HG03378 (cell line): Measurements from ENCODE around the gene TSHR.
A peak's percentile ranks its signal among the peaks of the same experiment; 100 is the strongest.
"Not testable (repeated sequence)": the region's sequence is repeated elsewhere in the genome, so short reads cannot be mapped to it uniquely, and the experiment has no call there.

Source experiments
- ATAC-seq: cut with Tn5 transposase; IDR thresholded peaks from one replicate; pipeline ENCODE4 v1.9.1; 2021; ENCODE audit warnings: mild to moderate bottlenecking, moderate library complexity; ENCODE audit not compliant: unreplicated experiment

Gene TSHR

DNA sequence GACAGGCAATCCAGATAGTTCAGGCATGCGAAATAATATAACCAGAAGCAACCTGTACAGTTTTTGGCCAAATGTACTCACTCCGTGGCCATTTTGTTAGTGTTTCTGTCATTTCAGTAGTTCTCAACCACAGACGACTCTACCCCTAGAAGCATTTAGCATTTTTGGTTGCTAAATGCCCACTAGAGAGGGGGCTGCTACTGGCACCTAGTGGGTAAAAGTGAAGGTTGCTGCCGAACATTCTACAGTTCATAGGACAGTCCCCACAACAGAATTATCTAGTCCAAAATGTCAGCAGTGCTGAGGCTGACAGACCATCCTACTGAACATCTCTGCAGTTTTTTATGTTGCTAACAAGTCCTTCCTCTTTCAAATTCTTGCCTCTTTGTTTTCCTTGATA, 107.4 kb downstream of the TSHR start:
- peak; percentile 75 for ATAC-seq

DNA sequence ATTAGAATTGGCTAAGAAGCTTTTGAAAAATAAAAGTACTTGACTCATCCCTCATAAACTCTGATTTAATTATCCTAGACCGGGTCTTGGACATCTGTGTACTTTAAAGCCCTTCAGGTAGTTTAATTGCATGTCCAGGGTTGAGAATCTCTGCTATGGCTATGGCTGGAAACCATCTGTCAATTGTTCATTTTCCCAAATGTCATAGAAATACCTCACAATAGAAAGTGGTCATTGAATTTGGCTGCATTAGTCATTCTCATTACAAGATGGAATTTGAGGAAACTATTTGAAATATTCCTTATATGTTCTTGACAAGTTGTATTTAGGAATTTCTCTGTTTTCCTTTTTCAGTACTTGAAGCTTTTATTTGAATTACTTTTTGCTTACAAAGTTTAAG, 111.3 kb downstream of the TSHR start:
- ATAC-seq: no peak

DNA sequence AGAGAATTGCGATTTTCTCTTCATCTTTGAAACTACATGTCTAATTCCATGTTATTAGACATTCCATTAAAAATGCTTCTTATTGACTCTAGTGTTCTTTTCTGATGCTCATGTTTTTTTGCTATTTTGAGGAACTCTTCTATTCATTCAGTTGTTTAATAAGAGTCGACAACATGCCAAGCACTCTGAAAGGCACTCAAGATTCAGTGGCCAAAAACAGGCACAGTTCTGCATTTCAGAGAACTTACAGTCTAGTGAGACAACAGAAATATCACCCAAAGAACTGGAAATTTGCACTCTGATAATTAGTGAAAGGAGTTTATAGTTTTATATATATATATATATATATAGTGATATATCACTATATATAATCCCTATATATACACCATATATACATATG, 111.7 kb downstream of the TSHR start:
- no peak for ATAC-seq

GRCh38 chr14:81068176-81068782, 112.9 kb downstream of the TSHR start:
- no peak for ATAC-seq

DNA sequence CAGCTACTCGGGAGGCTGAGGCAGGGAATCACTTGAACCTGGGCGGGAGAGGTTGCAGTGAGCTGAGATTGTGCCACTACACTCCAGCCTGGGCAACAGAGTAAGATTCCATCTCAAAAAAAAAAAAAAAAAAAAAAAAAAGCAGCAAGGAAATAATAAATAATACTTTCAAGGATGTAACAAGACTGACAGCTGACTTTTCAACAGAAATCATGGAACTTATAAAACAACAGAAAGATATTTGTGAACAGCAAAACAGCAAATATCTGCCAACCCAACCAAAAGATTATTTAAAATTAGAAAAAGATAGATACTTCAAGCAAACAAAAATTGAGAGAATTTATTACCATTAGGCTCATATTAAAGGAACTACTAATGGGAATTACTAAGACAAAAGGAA, 115.1 kb downstream of the TSHR start:
- no peak for ATAC-seq

DNA sequence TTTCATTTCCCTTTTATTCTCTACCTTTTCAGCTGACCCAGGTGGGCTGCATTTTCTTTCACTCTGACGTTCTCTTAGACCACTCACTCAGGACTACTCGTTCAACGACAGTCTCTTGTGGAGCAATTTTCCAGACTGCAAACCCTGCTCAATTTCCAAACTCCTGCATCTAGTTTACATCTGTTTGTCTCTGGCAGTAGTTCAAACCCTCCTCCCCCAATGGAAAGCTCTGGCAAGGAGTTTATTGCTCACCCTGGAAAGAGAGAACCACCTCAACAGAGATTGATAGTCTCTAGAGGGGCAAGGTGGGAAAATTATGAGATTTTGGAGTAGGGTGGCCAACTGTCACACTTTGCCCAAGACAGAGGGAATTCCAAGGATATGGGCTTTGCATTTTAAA, 130.2 kb downstream of the TSHR start:
- no peak for ATAC-seq

GRCh38 chr14:81087230-81087629, 131.8 kb downstream of the TSHR start:
- ATAC-seq: no peak

DNA sequence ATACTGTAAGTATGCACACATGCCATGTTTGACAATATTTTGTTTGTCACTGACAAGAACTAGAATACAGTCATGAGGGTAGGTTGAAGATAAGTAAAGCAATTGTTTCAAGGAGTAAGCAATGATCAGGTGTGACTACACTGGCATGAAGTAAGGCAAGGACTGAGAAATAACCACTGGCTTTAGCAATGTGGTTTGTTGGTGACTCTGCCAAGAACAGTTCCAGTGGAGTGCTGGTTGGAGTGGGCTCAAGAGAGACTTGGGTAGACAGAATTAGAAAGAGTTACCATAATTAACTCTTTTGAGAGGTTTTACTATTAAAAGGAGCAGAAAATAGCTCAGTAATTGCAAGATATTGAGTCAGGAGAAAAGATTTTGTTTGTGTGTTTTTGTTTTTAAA, 135.7 kb downstream of the TSHR start:
- no peak for ATAC-seq

- ATAC-seq: no peak
These were observed 136.2 kb downstream of the TSHR start for GRCh38 chr14:81091660-81092059.

GRCh38 chr14:81093651-81094050, 138.2 kb downstream of the TSHR start:
- no peak for ATAC-seq

DNA sequence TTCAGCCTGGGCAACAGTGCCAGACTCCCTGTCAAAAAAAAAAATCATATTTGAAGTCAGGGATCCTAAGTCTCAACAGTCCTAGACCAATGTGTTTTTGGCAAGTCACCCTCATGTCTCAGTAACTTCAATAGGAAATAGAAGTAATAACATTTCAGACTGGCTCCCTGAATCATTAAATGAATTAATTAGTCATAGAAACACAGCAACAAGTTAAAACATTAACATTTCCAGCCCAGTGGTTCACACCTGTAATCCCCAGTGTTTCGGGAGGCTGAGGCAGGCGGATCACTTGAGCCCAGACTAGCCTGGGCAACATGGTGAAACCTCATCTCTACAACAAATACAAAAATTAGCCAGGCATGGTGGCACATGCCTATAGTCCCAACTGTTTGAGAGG, 140.1 kb downstream of the TSHR start:
- ATAC-seq: no peak

- ATAC-seq: no peak
These were observed 141.2 kb downstream of the TSHR start for GRCh38 chr14:81096656-81097055.

- no peak for ATAC-seq
These were observed 146.8 kb downstream of the TSHR start for GRCh38 chr14:81102217-81102616.

GRCh38 chr14:81103443-81103842, 148.0 kb downstream of the TSHR start:
- no peak for ATAC-seq

- no peak for ATAC-seq
These were observed 150.0 kb downstream of the TSHR start for GRCh38 chr14:81105378-81105777.

GRCh38 chr14:81105961-81106360, 150.5 kb downstream of the TSHR start:
- no peak for ATAC-seq

DNA sequence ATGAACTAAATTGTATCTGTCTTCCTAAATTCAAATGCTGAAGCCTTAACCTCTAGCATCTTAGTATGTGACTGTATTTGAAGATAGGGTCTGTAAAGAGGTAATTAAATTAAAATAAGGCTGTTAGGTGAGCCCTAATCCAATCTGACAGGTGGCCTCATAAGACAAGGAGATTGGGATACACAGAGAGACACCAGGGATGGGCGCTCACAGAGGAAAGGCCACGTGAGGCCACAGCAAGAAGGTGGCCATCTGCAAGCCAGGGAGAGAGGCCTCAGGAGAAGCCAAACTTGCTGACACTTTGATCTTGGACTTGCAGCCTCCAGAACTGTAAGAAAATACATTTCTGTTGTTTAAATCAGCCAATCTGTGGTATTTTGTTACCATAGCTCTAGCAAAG, 154.8 kb downstream of the TSHR start:
- no peak for ATAC-seq

- ATAC-seq: no peak
These were observed 157.8 kb downstream of the TSHR start for GRCh38 chr14:81113176-81113575.

DNA sequence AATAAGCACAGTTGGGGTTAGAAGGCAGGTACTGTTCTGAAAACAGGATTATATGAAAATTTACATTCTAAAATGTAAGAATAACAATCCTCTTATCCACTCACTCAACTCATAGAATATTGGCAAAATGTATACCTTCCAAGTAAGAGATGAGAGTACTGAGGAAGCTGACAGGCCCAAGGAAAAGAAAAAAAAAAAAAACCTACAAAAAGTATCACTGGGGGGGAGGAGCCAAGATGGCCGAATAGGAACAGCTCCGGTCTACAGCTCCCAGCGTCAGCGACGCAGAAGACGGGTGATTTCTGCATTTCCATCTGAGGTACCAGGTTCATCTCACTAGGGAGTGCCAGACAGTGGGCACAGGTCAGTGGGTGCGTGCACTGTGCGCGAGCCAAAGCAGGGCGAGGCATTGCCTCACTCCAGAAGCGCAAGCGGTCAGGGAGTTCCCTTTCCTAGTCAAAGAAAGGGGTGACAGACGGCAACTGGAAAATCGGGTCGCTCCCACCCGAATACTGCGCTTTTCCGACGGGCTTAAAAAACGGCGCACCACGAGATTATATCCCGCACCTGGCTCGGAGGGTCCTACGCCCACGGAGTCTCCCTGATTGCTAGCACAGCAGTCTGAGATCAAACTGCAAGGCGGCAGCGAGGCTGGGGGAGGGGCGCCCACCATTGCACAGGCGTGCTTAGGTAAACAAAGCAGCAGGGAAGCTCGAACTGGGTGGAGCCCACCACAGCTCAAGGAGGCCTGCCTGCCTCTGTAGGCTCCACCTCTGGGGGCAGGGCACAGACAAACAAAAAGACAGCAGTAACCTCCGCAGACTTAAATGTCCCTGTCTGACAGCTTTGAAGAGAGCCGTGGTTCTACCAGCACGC, 158.8 kb downstream of the TSHR start:
- not testable (repeated sequence) for ATAC-seq

DNA sequence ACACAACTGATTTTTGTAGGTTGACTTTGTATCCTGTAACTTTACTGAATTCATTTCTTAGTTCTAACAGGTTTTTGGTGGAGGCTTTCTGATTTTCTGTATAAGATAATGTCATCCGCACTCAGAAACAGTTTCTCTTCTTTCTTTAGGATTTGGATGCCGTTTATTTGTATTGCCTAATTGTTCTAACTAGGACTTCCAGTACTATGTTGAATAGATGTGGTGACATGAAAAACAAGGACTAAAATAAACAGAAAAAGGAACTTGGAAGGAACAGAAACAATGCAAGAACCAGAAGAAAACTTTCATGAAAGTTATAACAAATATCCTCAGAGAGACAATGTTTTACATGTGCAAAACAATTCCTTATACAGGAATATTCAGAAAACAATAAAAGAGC, 165.1 kb downstream of the TSHR start:
- ATAC-seq: no peak

DNA sequence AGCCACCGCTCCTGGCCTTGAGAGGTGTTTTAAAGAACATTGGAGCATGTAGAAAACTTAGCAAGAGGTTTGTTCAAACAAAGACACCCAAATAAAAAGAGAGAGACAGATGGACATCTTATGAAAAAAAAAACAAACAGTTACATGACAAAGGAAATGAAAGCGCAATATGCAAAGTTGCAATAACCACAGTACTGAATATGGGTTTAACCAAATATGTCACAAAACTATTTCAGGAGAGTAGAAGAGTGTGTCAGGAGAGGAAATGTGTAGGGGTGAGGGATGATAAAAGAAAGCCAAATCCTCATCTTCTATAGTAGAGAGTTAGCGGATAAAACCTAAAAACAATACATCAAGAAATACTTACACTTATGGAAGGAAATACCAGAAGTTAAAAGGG, 166.9 kb downstream of the TSHR start:
- ATAC-seq: peak; percentile 100

DNA sequence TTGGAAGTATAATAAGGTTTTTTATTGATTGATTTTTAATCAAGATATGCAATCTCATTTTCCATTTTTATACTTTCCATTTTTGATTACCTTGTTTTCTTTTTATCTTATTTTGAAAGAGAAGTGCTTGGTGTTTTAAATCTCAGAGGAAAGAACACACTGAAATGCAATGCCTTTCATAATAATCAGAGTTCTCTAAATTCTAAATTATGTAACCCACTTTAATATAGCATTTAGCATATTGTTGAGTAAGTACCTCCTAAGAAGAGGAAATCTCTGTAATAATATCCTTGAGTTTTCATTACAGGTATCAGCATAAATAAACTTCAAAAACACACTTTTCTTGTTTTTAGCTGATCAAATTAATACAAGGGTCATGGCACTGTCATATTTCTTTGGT, 168.4 kb downstream of the TSHR start:
- no peak for ATAC-seq

DNA sequence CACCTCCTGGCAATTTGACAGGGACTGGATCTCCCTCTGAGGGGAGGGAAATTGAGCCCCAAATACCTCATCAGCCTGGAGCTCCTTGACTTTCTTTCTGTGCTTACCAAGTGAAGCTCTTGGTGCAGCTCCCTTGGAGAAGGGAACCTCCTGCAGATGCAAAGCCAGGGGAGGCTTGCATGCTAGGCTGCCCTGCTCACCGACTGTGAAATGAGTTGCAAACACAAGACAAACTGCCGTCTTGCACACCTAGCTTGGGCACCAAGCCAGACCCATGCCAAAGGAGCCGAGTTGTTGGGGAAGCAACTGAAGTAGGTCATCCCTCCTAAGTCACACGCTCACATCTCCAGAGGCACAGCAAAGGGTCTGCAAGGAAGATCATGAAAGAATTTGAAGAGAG, 170.1 kb downstream of the TSHR start:
- no peak for ATAC-seq
